RWPE1 (cell line): ENCODE data around the gene FOXQ1.

Source experiments
- CTCF ChIA-PET: fragments of 350-600 bp; sonication (Branson Sonifier 250); formaldehyde crosslinking; extraction: SDS; loops from one replicate; lab custom pipeline; 2021; lab: Yijun Ruan, JAX
- POLR2A ChIA-PET: fragments of 400-600 bp; formaldehyde crosslinking; extraction: SDS; loops from one replicate; lab custom pipeline; 2020; ENCODE audit warnings: antibody characterized with exemption; ENCODE audit not compliant: low non-redundant PET; lab: Yijun Ruan, JAX
- DNase-seq: peaks from one replicate; pipeline ENCODE4 v3.0.0; 2012; ENCODE audit warnings: low spot score
- H3K27ac ChIP-seq: fragments of 450-650 bp; 2 replicates; pipeline ENCODE4 v1.5.1; 2017
- CTCF ChIP-seq: fragments of 450-650 bp; conservative IDR thresholded peaks from 2 replicates; pipeline ENCODE4 v1.5.1; 2017; ENCODE audit warnings: low read depth, mild to moderate bottlenecking

Gene FOXQ1

GRCh38 chr6:1279065-1279464, 32.8 kb upstream of the FOXQ1 start:
- H3K27ac ChIP-seq, result no peak overlapping the region
- no peak for DNase-seq
- ChIA-PET POLR2A (no interaction called here), CTCF (no interaction called here)
- TF ChIP-seq CTCF, result no peak

GRCh38 chr6:1280666-1281300, 31.1 kb upstream of the FOXQ1 start:
- ChIA-PET POLR2A (no interaction called here), CTCF (no interaction called here)
- no peak overlapping the region for H3K27ac ChIP-seq
- DNase-seq, result no peak
- no peak for TF ChIP-seq CTCF

- no peak overlapping the region for H3K27ac ChIP-seq
- no peak for DNase-seq
- CTCF ChIA-PET, result no interaction called here
- POLR2A ChIA-PET, result no interaction called here
- TF ChIP-seq CTCF, result no peak
Observed at GRCh38 chr6:1281746-1282145, 30.2 kb upstream of the FOXQ1 start.

- ChIA-PET CTCF (no interaction called here), POLR2A (no interaction called here)
- no peak for DNase-seq
- no peak for TF ChIP-seq CTCF
- no peak overlapping the region for H3K27ac ChIP-seq
Observed at GRCh38 chr6:1283501-1283900, 28.4 kb upstream of the FOXQ1 start.

- TF ChIP-seq CTCF, result no peak
- H3K27ac ChIP-seq, result peak overlapping the region; percentile 81; the same call in 1 of the 2 replicates
- POLR2A ChIA-PET, result no interaction called here
- DNase-seq, result no peak
- CTCF ChIA-PET, result no interaction called here
Observed at GRCh38 chr6:1285556-1285955, 26.3 kb upstream of the FOXQ1 start.

- CTCF ChIA-PET, result no interaction called here
- no peak for DNase-seq
- no peak for TF ChIP-seq CTCF
- H3K27ac ChIP-seq, result peak overlapping the region; percentile 81
- POLR2A ChIA-PET, result no interaction called here
Observed at GRCh38 chr6:1285956-1286355, 25.9 kb upstream of the FOXQ1 start.
